Brain microvascular endothelial cell (primary cell): ENCODE data around the gene HSF4.

ENCODE experiments used
- DNase-seq: peaks from one replicate; pipeline ENCODE4 v3.0.0-alpha.2; 2020
- H3K27ac ChIP-seq: fragments of 250-450 bp; sonication (Bioruptor Pico); 2 replicates; pipeline ENCODE4 v1.5.1; 2020; ENCODE audit warnings: mild to moderate bottlenecking, moderate library complexity
- H3K27me3 ChIP-seq: fragments of 250-450 bp; sonication (Bioruptor Pico); replicated peaks from 2 replicates; pipeline ENCODE4 v1.5.1; 2020; ENCODE audit warnings: mild to moderate bottlenecking
- H3K36me3 ChIP-seq: fragments of 250-450 bp; sonication (Bioruptor Pico); replicated peaks from 2 replicates; pipeline ENCODE4 v1.5.1; 2020; ENCODE audit warnings: mild to moderate bottlenecking
- H3K4me3 ChIP-seq: 2 replicates; pipeline ENCODE4 v1.5.1; 2011; ENCODE audit warnings: low read depth, mild to moderate bottlenecking, control low read depth, low read length, moderate library complexity
- CTCF ChIP-seq: IDR thresholded peaks from 2 replicates; pipeline ENCODE4 v1.5.1; 2011; ENCODE audit warnings: low read depth, mild to moderate bottlenecking, moderate library complexity, low read length, control low read depth, inconsistent platforms; ENCODE audit errors: missing control alignments
- in situ Hi-C: cut with HindIII; loops from 2 replicates; pipeline ENCODE4 v1.10.0; 2017; ENCODE audit warnings: low sequenced_read_pairs, low pct_ligation_motif_present

Gene HSF4

GRCh38 chr16:67184995-67185650, 20.6 kb downstream of the HSF4 start:
- peak; percentile 95 for TF ChIP-seq CTCF
- Histone ChIP-seq H3K4me3 (no peak overlapping the region), H3K36me3 (no peaks in the 10 kb centered on the region), H3K27ac (no peak overlapping the region), H3K27me3 (no peaks in the 10 kb centered on the region)
- in situ Hi-C loops, result no loop called here
- peak; percentile 89 for DNase-seq

GRCh38 chr16:67185651-67186134, 21.1 kb downstream of the HSF4 start:
- no peak for DNase-seq
- in situ Hi-C loops, result no loop called here
- TF ChIP-seq CTCF, result no peak
- no peak overlapping the region for H3K27ac ChIP-seq
- no peak overlapping the region for H3K4me3 ChIP-seq
- H3K27me3 ChIP-seq, result no peaks in the 10 kb centered on the region
- H3K36me3 ChIP-seq, result no peaks in the 10 kb centered on the region

GRCh38 chr16:67186550-67186950, 22.0 kb downstream of the HSF4 start:
- in situ Hi-C loops, result no loop called here
- DNase-seq, result no peak
- Histone ChIP-seq H3K27ac (no peak overlapping the region), H3K36me3 (no peaks in the 10 kb centered on the region), H3K4me3 (no peak overlapping the region), H3K27me3 (no peaks in the 10 kb centered on the region)
- no peak for TF ChIP-seq CTCF

- Histone ChIP-seq H3K27ac (no peak overlapping the region), H3K36me3 (no peaks in the 10 kb centered on the region), H3K27me3 (no peaks in the 10 kb centered on the region), H3K4me3 (no peak overlapping the region)
- TF ChIP-seq CTCF, result no peak
- in situ Hi-C loops, result no loop called here
- no peak for DNase-seq
These were observed 22.8 kb downstream of the HSF4 start for GRCh38 chr16:67187175-67187890.

- no peak for TF ChIP-seq CTCF
- in situ Hi-C loops, result no loop called here
- no peak overlapping the region for H3K27ac ChIP-seq
- no peak for DNase-seq
- peaks cover 3% of the 10 kb centered on the region for H3K36me3 ChIP-seq
- H3K4me3 ChIP-seq, result no peak overlapping the region
- no peaks in the 10 kb centered on the region for H3K27me3 ChIP-seq
These were observed 23.8 kb downstream of the HSF4 start for GRCh38 chr16:67188323-67188722.
